Left lobe of liver (tissue), 2 donors: ENCODE data around the gene SYNDIG1. TPM values are rescaled to one million over a fixed set of nuclear protein-coding genes. Genes with fewer than 3 reads are reported as not detected.
A peak's percentile ranks its signal among the peaks of the same experiment; 100 is the strongest.

Experiments
- ATAC-seq: fragments of 200-7000 bp; cut with Tn5 transposase; one replicate; pipeline ENCODE4 v1.9.1; 2020; ENCODE audit warnings: mild to moderate bottlenecking, moderate library complexity
- DNase-seq: peaks from one replicate; pipeline ENCODE4 v3.0.0-alpha.2; 2020; ENCODE audit warnings: low spot score
- total RNA-seq: library from RNA; stranded (reverse); gene quantifications from one replicate; pipeline ENCODE4 v1.2.1, GENCODE V29; 2021
- donor health status: DM: no; HTN: no; CAD: no; lungs with moderate emphysema.
- donor health status: DM: no; HTN: yes; CAD: no.

The SYNDIG1 gene
- total RNA-seq, 1 donor from 2014 or later: not detected

- DNase-seq (no peak), ATAC-seq (no peak)
Observed at GRCh38 chr20:24683676-24684075, 214.2 kb downstream of the SYNDIG1 start.

- ATAC-seq (no peak), DNase-seq (no peak)
Observed at GRCh38 chr20:24684421-24684871, 215.0 kb downstream of the SYNDIG1 start.

- ATAC-seq (no peak), DNase-seq (no peak)
Observed at GRCh38 chr20:24684956-24685691, 215.7 kb downstream of the SYNDIG1 start.

GRCh38 chr20:24685736-24686135 lies 216.3 kb downstream of the SYNDIG1 start:
- no peak for DNase-seq
- ATAC-seq: no peak

- no peak for DNase-seq
- no peak for ATAC-seq
Observed at GRCh38 chr20:24686156-24686555, 216.7 kb downstream of the SYNDIG1 start.

- peak; percentile 6 for DNase-seq
- ATAC-seq: no peak
Observed at GRCh38 chr20:24690408-24690807, 221.0 kb downstream of the SYNDIG1 start.

GRCh38 chr20:24691901-24692351 lies 222.5 kb downstream of the SYNDIG1 start:
- ATAC-seq (no peak), DNase-seq (peak; percentile 27)

- ATAC-seq (no peak), DNase-seq (peak; percentile 27)
Observed at GRCh38 chr20:24692446-24693200, 223.2 kb downstream of the SYNDIG1 start.

GRCh38 chr20:24693466-24694156 lies 224.2 kb downstream of the SYNDIG1 start:
- DNase-seq: peak; percentile 29
- ATAC-seq: no peak

- DNase-seq (peak; percentile 22), ATAC-seq (no peak)
Observed at GRCh38 chr20:24694157-24694726, 224.8 kb downstream of the SYNDIG1 start.

- DNase-seq (peak; percentile 44), ATAC-seq (peak; percentile 62)
Observed at GRCh38 chr20:24694727-24695528, 225.5 kb downstream of the SYNDIG1 start.

- ATAC-seq (no peak), DNase-seq (peak; percentile 28)
Observed at GRCh38 chr20:24695529-24696225, 226.2 kb downstream of the SYNDIG1 start.

- peak; percentile 23 for DNase-seq
- no peak for ATAC-seq
Observed at GRCh38 chr20:24696396-24696795, 227.0 kb downstream of the SYNDIG1 start.

GRCh38 chr20:24697411-24697810 lies 228.0 kb downstream of the SYNDIG1 start:
- DNase-seq (peak; percentile 6), ATAC-seq (no peak)

- DNase-seq (peak; percentile 12), ATAC-seq (no peak)
Observed at GRCh38 chr20:24698189-24698588, 228.8 kb downstream of the SYNDIG1 start.

- DNase-seq: peak; percentile 8
- ATAC-seq: no peak
Observed at GRCh38 chr20:24698706-24699206, 229.3 kb downstream of the SYNDIG1 start.

GRCh38 chr20:24699321-24700165 lies 230.1 kb downstream of the SYNDIG1 start:
- ATAC-seq (no peak), DNase-seq (peak; percentile 12)

GRCh38 chr20:24700166-24700860 lies 230.9 kb downstream of the SYNDIG1 start:
- ATAC-seq (no peak), DNase-seq (peak; percentile 26)
